ENCODE results near the gene ZDHHC14.

Gene ZDHHC14

DNA sequence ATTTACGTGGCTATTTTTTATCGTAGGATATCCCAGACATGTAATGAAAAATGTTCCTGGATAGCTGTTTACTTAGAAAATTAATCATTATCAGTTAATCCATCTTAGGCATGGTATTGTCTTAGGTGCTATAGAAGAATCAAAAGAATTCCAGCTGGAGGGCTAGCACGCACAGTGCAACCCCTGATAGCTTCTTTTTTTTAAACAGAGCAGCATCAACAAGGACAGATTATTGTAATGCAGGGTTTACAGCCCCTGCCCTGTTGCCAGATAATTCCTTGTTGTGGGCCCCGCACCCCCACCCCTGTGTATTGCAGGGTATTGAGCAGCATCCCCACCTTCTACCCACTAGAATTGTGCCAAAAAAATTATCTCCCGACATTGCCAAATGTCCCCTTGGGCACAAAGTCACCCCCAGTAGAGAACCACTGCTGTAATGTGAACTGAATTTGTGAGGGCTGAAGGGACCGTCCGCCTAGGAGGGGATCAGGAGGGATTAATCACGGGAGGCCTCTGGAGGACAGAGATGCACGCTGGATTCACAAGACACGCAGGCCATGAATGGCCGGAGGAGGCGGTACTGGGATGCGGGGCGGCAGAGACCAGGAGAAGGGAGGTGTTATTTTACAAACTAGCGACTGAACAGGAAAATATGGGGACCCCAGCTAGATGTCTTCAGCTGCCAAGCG is 174.6 kb downstream of the ZDHHC14 start:
- H3K4me3 ChIP-seq (replicated peaks; ENCODE audit: low read depth, low read length), result no peak overlapping the region
- TF ChIP-seq, protein P1, sequence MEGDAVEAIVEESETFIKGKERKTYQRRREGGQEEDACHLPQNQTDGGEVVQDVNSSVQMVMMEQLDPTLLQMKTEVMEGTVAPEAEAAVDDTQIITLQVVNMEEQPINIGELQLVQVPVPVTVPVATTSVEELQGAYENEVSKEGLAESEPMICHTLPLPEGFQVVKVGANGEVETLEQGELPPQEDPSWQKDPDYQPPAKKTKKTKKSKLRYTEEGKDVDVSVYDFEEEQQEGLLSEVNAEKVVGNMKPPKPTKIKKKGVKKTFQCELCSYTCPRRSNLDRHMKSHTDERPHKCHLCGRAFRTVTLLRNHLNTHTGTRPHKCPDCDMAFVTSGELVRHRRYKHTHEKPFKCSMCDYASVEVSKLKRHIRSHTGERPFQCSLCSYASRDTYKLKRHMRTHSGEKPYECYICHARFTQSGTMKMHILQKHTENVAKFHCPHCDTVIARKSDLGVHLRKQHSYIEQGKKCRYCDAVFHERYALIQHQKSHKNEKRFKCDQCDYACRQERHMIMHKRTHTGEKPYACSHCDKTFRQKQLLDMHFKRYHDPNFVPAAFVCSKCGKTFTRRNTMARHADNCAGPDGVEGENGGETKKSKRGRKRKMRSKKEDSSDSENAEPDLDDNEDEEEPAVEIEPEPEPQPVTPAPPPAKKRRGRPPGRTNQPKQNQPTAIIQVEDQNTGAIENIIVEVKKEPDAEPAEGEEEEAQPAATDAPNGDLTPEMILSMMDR (IDR thresholded peaks at IDR 0.05; ENCODE audit: low read depth, low read length, missing control alignments), result no peak
- DNase-seq (ENCODE audit: extremely low read depth, low read depth), result no peak

- DNase-seq (ENCODE audit: extremely low read depth, low read depth), result no peak
- no peak overlapping the region for H3K4me3 ChIP-seq (replicated peaks; ENCODE audit: low read depth, low read length)
- TF ChIP-seq, protein P1 (IDR thresholded peaks at IDR 0.05; ENCODE audit: low read depth, low read length, missing control alignments), result no peak
Measured at GRCh38 chr6:157556144-157556645, 175.2 kb downstream of the ZDHHC14 start.

DNA sequence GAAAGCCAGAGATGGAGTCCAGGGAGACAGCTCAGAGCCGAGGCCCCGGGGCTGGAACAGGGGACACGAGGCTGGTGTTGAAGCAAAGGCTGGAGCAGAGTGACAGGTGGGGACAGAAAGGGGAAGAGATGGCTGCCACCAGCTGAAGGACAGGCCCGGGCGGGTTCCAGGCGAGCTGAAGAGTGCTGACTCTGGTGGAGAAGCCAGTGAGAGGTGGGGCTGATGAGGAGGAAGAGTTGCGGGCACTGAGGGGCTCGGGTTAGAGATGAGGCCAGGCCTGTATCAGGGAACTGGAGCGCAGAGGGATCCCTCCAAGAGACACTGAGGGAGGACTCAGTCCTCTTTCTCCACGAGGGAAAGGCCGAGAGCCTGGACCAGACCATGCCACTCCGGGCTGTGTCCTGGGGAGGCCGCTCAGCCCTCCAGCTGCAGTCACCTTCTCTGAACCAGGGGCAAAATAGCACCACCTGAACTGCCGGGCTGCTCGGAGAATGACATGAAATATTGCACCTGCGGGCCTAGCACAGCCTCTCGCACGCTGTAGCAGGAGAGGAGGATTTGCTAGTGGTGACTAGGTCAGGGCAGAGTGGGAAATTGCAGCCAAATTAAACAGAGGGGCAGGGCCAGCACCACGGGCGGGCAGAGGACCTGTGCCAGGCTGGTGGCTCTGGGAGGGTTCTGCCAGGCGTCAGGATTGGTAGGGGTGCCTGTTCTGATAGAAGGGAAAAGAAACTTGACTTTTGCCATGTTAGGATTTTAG is 175.9 kb downstream of the ZDHHC14 start:
- no peak overlapping the region for H3K4me3 ChIP-seq (replicated peaks; ENCODE audit: low read depth, low read length)
- no peak for DNase-seq (ENCODE audit: extremely low read depth, low read depth)
- TF ChIP-seq, protein P1 (IDR thresholded peaks at IDR 0.05; ENCODE audit: low read depth, low read length, missing control alignments), result no peak

DNA sequence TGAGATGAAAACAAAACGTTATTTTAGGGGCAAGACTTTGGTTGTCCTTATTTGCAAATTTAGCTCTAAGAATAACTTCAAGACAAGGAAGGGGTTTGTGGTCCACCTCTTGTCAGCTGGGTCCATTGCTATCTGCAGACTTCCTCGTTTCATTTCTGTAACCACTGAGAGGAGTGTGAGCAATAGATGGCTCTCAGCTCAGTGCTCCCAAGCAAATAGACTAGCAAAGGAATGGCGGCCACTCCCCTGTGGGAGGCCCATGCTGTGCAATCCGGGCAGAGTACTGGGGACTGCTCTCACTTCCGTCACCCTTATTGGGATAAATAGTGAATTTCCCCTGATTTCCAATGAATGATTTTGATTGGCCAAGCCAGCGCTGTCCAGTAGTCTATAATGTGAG is 176.6 kb downstream of the ZDHHC14 start:
- H3K4me3 ChIP-seq (replicated peaks; ENCODE audit: low read depth, low read length), result no peak overlapping the region
- TF ChIP-seq, protein P1 (IDR thresholded peaks at IDR 0.05; ENCODE audit: low read depth, low read length, missing control alignments), result no peak
- no peak for DNase-seq (ENCODE audit: extremely low read depth, low read depth)

DNA sequence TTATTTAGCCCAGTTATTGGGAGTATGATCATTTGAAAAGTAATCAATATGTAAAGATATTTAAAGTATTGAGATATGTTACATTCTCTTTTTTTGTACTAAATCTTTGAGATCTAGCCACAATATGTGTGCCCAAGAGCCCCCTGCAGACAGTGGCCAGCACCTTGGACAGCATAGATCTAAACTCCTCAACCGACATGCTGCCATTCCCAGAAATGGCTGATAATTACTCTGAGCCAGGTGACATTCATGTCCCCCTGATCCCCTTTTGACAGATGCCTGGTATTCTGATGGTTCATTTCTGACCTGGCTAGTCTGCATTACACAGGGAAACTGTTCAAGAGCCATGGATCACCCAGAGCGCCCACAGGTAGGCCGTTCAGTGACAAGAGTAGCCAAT is 177.1 kb downstream of the ZDHHC14 start:
- DNase-seq (ENCODE audit: extremely low read depth, low read depth), result no peak
- H3K4me3 ChIP-seq (replicated peaks; ENCODE audit: low read depth, low read length), result no peak overlapping the region

DNA sequence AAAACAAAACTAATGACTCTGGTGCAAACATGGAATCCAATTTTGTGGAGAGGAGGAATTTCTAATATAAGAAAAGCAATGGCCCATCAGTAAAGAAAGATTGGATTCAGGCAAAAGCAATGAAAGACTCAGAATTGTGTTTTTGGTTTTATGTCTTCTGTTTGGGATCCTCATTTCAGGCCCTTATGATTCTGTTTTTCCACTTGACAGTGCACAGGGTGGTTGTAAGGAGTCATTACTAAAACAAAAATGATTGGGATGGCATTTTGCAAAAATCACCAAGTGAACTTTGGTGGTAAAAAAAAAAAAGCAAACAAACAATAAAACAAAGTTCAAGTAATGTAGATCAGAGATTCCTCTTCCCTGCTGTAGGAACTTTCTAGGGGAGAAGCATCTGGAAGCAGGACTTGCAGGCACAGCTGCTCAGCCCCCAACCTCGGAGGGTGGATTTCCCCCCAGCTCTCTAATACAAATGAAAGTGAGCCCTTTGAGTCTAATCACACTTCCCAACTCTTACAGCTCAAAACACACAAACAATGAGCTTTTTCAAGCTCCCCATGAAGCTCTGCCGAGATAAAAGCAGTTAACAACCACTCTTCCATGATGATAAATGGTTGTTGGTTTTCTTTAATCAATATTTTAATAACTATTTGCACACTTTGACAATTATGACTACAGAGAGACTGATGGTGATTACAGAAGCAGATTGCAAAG is 177.7 kb downstream of the ZDHHC14 start:
- TF ChIP-seq, protein P1 (IDR thresholded peaks at IDR 0.05; ENCODE audit: low read depth, low read length, missing control alignments), result no peak
- H3K4me3 ChIP-seq (replicated peaks; ENCODE audit: low read depth, low read length), result no peak overlapping the region
- no peak for DNase-seq (ENCODE audit: extremely low read depth, low read depth)

More for the DNA sequence above, 177.1 kb downstream of the ZDHHC14 start:
- TF ChIP-seq, protein P1 (IDR thresholded peaks at IDR 0.05; ENCODE audit: low read depth, low read length, missing control alignments), result no peak

All from HFF-Myc (cell line).